HG02973 (cell line): ENCODE measurements around the gene LGALS9B.
"Not testable (repeated sequence)": the region's sequence is repeated elsewhere in the genome, so short reads cannot be mapped to it uniquely, and the experiment has no call there.

Experiments
- ATAC-seq: cut with Tn5 transposase; IDR thresholded peaks from one replicate; pipeline ENCODE4 v1.9.1; 2021; ENCODE audit warnings: moderate library complexity; ENCODE audit not compliant: unreplicated experiment

The LGALS9B gene

GRCh38 chr17:20417492-20418080 is 49.8 kb downstream of the LGALS9B start:
- ATAC-seq, result not testable (repeated sequence)

- not testable (repeated sequence) for ATAC-seq
Measured at GRCh38 chr17:20416381-20416911, 50.9 kb downstream of the LGALS9B start.

GRCh38 chr17:20415479-20415878 is 51.9 kb downstream of the LGALS9B start:
- ATAC-seq, result not testable (repeated sequence)

GRCh38 chr17:20401306-20402022 is 65.9 kb downstream of the LGALS9B start:
- ATAC-seq, result not testable (repeated sequence)

- ATAC-seq, result not testable (repeated sequence)
Measured at GRCh38 chr17:20400559-20401305, 66.6 kb downstream of the LGALS9B start.
